Lower leg skin (tissue), 3 donors: ENCODE data around the gene OBI1.

Experiments
- POLR2A ChIP-seq, 2 donors: fragments of 450-650 bp; IDR thresholded peaks; one replicate each; pipeline ENCODE4 v1.6.1; 2016 to 2017; ENCODE audit warnings: antibody characterized with exemption in 2 of 2, mild to moderate bottlenecking in 1 of 2, moderate library complexity in 1 of 2
- TF ChIP-seq, protein P1 (sequence below), 3 donors: fragments of 450-650 bp; IDR thresholded peaks; one replicate each; pipeline ENCODE4 v1.5.1; 2016; ENCODE audit warnings: antibody characterized with exemption in 3 of 3, mild to moderate bottlenecking in 3 of 3, moderate library complexity in 2 of 3

DNA sequence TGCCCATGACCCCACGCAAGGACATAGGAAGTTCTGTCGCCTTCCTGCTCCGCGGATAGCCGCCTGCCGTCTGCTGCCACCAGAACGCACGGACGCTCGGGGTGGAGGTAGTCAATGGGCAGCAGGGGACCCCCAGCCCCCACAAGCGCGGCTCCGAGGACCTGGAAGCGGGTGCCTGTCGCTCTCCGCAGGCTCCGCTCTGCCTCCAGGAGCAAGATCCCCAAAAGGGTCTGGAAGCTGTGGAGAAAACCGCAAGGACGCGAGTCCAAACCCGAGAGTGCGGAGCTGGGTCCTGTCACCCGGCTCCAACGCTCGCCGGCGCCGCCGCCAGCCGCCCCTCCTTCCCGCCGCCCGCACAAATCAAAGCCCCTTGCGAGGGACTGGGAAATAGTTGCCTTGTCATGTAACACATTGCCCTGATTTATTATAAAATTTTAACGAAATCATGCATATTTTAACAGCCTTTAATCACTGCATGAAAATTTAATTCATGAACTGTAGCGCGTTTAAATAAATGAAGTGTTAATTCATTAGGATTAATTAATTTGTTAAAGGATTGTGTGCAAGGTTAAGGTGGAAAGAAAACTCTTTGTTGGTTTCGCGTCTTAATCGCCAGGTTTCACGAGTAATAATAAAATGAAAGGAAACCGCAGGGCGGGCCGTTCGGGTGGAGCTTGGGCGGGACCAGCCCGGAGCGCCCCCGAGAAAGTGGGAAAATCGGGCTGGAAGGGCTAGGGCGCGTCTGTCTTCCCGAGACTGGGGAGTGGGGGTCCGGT is 50.1 kb downstream of the OBI1 start:
- TF ChIP-seq, protein P1, sequence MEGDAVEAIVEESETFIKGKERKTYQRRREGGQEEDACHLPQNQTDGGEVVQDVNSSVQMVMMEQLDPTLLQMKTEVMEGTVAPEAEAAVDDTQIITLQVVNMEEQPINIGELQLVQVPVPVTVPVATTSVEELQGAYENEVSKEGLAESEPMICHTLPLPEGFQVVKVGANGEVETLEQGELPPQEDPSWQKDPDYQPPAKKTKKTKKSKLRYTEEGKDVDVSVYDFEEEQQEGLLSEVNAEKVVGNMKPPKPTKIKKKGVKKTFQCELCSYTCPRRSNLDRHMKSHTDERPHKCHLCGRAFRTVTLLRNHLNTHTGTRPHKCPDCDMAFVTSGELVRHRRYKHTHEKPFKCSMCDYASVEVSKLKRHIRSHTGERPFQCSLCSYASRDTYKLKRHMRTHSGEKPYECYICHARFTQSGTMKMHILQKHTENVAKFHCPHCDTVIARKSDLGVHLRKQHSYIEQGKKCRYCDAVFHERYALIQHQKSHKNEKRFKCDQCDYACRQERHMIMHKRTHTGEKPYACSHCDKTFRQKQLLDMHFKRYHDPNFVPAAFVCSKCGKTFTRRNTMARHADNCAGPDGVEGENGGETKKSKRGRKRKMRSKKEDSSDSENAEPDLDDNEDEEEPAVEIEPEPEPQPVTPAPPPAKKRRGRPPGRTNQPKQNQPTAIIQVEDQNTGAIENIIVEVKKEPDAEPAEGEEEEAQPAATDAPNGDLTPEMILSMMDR (IDR thresholded peaks at IDR 0.05): no peak
- TF ChIP-seq POLR2A (IDR thresholded peaks at IDR 0.05): no peak
